Breast epithelium (tissue), 4 donors: ENCODE measurements around the gene CDC26. TPM values are rescaled to one million over a fixed set of nuclear protein-coding genes. Genes with fewer than 3 reads are reported as not detected.
A peak's percentile ranks its signal among the peaks of the same experiment; 100 is the strongest.

ENCODE experiments used
- DNase-seq, 2 donors: peaks; one replicate each; pipeline ENCODE4 v3.0.0-alpha.2; 2019; ENCODE audit warnings: low spot score in 2 of 2
- H3K27ac ChIP-seq, 2 donors: fragments of 200-600 bp; sonication (generic) in 1 of 2; one replicate each; pipeline ENCODE4 v1.5.1; 2016 to 2019; ENCODE audit warnings: mild to moderate bottlenecking in 1 of 2
- H3K27me3 ChIP-seq, 2 donors: fragments of 200-600 bp; sonication (generic) in 1 of 2; one replicate each; pipeline versions ENCODE4 v1.5.1 to v1.6.0; 2017 to 2019; ENCODE audit warnings: control low read depth in 1 of 2, mild to moderate bottlenecking in 1 of 2
- H3K36me3 ChIP-seq: fragments of 200-600 bp; one replicate; pipeline ENCODE4 v1.5.1; 2019
- H3K4me1 ChIP-seq, 2 donors: fragments of 200-600 bp; sonication (generic); one replicate each; pipeline ENCODE4 v1.5.1; 2016 to 2019; ENCODE audit warnings: control low read depth in 1 of 2
- H3K4me3 ChIP-seq, 3 donors: fragments of 200-600 bp; sonication (generic); 1 replicate in 2 of 3; 2 replicates in 1 of 3; pipeline ENCODE4 v1.5.1; 2016 to 2019; ENCODE audit warnings: mild to moderate bottlenecking in 3 of 3, moderate library complexity in 2 of 3
- H3K9me3 ChIP-seq, 2 donors: fragments of 200-600 bp; sonication (generic) in 1 of 2; one replicate each; pipeline ENCODE4 v1.5.1; 2016 to 2019; ENCODE audit warnings: control low read depth in 1 of 2
- CTCF ChIP-seq, 3 donors: fragments of 450-650 bp; IDR thresholded peaks; one replicate each; pipeline ENCODE4 v1.5.1; 2016 to 2017; ENCODE audit warnings: antibody characterized with exemption in 3 of 3, mild to moderate bottlenecking in 3 of 3, moderate library complexity in 3 of 3
- POLR2A ChIP-seq: fragments of 450-650 bp; IDR thresholded peaks from one replicate; pipeline ENCODE4 v1.6.1; 2016; ENCODE audit warnings: antibody characterized with exemption, mild to moderate bottlenecking, moderate library complexity
- POLR2AphosphoS5 ChIP-seq, 3 donors: sonication (generic); formaldehyde crosslinking; IDR thresholded peaks; one replicate each; pipeline ENCODE4 v1.6.1; 2017; ENCODE audit warnings: antibody characterized with exemption in 3 of 3
- intact Hi-C: fragments of 100-400 bp; cut with DNase I; formaldehyde crosslinking; loops from one replicate; pipeline ENCODE4 v1.15.1; 2023; ENCODE audit warnings: low total_unique reads
- total RNA-seq, 3 donors: library from RNA; depleted of rRNA; stranded (reverse); fragments of >200 nt; gene quantifications; one replicate each; pipeline ENCODE4 v1.1.0, GENCODE V29; 2016

The CDC26 gene
- total RNA-seq, 3 donors from 2014 or later = 32.0 to 46.2 (median 39.1) TPM

- no peak for DNase-seq
- peak overlapping the region in 2 of 3 donors; percentile 76 to 97 for H3K4me3 ChIP-seq
- intact Hi-C loops = no loop called here
- H3K27ac ChIP-seq = no peak overlapping the region
- H3K4me1 ChIP-seq = peaks cover 6 to 11% of the 10 kb centered on the region in 2 donors
- H3K27me3 ChIP-seq = no peaks in the 10 kb centered on the region
- TF ChIP-seq CTCF (IDR thresholded peaks at IDR 0.05) (no peak), POLR2A (no peak), POLR2AphosphoS5 (IDR thresholded peaks at IDR 0.05) (no peak)
- H3K9me3 ChIP-seq = no peaks in the 10 kb centered on the region
- no peaks in the 10 kb centered on the region for H3K36me3 ChIP-seq
Observed at GRCh38 chr9:113219186-113219936, 56.0 kb downstream of the CDC26 start.

Other genes starting within 250 kb of the CDC26 start
- gene ZFP37, start 218.8 kb downstream of the CDC26 start, total RNA-seq = 1 to 10 TPM; 2.9 to 6.4 (median 5.2) TPM
- 10 to 100 TPM; 46.5 to 61.3 (median 54.3) TPM for gene SLC31A2, start 124.6 kb downstream of the CDC26 start, total RNA-seq
- gene FKBP15, start 54.3 kb downstream of the CDC26 start, total RNA-seq = 10 to 100 TPM; 23.3 to 41.0 (median 36.8) TPM
- 10 to 100 TPM; 13.9 to 24.4 (median 18.7) TPM for gene SLC31A1, start 54.0 kb downstream of the CDC26 start, total RNA-seq
- 10 to 100 TPM; 14.2 to 23.1 (median 18.4) TPM for gene PRPF4, start 86 bp upstream of the CDC26 start, total RNA-seq
- gene RNF183, start 27.8 kb upstream of the CDC26 start, total RNA-seq = 1 to 10 TPM in 1 of 3 donors, under 1 TPM in 1, not detected in 1; 0.98 to 3.5 TPM
- 1 to 10 TPM; 1.9 to 4.0 (median 3.6) TPM for gene WDR31, start 64.7 kb upstream of the CDC26 start, total RNA-seq
- gene BSPRY, start 74.0 kb upstream of the CDC26 start, total RNA-seq = 10 to 100 TPM in 2 of 3 donors, 1 to 10 TPM in 1; 1.1 to 35.3 (median 27.9) TPM
- gene HDHD3, start 101.4 kb upstream of the CDC26 start, total RNA-seq = 10 to 100 TPM; 24.5 to 66.9 (median 54.1) TPM
- gene ALAD, start 125.7 kb upstream of the CDC26 start, total RNA-seq = 10 to 100 TPM; 27.4 to 28.5 (median 28.3) TPM
- gene POLE3, start 135.1 kb upstream of the CDC26 start, total RNA-seq = 10 to 100 TPM; 34.2 to 46.1 (median 35.1) TPM
- 1 to 10 TPM in 1 of 3 donors, under 1 TPM in 2; 0.59 to 1.6 (median 0.66) TPM for gene C9orf43, start 135.2 kb upstream of the CDC26 start, total RNA-seq
- gene RGS3, start 188.2 kb upstream of the CDC26 start, total RNA-seq = 10 to 100 TPM; 31.7 to 49.0 (median 35.4) TPM